Measurements from ENCODE around the gene CIP2A. TPM values are rescaled to one million over a fixed set of nuclear protein-coding genes. Genes with fewer than 3 reads are reported as not detected.

CIP2A gene
- total RNA-seq, 1 donor from 2014 or later = 1.9 TPM

GRCh38 chr3:108527817-108528216 lies 61.4 kb downstream of the CIP2A start:
- no peak overlapping the region for H3K4me3 ChIP-seq
- intact Hi-C loops (cut with DNase I) = no loop called here
- H3K36me3 ChIP-seq = no peaks in the 10 kb centered on the region
- ATAC-seq (peak; percentile 45), DNase-seq (no peak)
- no peaks in the 10 kb centered on the region for H3K9me3 ChIP-seq
- H3K27me3 ChIP-seq = no peaks in the 10 kb centered on the region
- no peak for TF ChIP-seq CTCF (IDR thresholded peaks at IDR 0.05)
- no peak overlapping the region for H3K27ac ChIP-seq
- peaks cover 4% of the 10 kb centered on the region for H3K4me1 ChIP-seq

DNA sequence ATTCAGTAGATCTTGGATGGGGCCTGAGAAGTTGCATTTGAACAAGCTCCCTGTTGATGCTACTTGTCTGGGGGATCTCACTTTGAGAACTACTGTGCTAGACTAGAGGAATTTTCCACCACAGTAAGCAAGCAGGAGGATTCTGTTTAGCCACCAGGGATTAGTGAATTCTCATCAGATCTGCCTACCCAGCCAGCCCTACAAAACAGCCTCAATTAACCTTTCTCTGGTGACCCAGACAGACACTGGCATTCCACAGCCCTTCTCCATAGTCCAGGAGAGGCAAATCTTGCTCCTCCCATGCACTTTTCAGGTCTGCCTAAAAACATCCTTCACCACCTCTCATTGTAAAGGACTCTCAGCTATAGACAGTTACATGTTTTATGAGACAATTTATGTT lies 62.1 kb downstream of the CIP2A start:
- TF ChIP-seq CTCF (IDR thresholded peaks at IDR 0.05) = no peak
- Histone ChIP-seq H3K27me3 (no peaks in the 10 kb centered on the region), H3K4me1 (peaks cover 4% of the 10 kb centered on the region), H3K36me3 (no peaks in the 10 kb centered on the region), H3K4me3 (no peak overlapping the region), H3K9me3 (no peaks in the 10 kb centered on the region), H3K27ac (no peak overlapping the region)
- ATAC-seq = no peak
- intact Hi-C loops (cut with DNase I) = no loop called here
- DNase-seq = no peak

DNA sequence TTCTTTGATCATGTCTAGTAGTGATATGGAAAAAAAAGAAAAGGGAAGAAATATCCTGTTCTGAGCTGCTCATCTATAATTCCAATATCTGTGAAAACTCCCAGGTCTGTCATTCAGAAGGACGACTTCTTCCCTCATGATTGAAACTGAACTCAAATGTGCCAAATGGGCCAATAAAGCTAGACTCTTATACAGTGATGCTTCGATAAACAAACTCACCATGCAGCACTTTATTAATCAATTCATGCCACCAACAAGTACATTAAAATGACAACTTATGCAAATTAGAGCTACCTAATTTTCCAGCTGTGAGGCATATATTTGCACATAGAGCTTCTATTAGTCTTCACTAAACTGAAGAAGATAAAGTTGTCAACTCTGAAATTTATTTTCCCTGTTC lies 63.3 kb downstream of the CIP2A start:
- H3K27me3 ChIP-seq = no peaks in the 10 kb centered on the region
- no peaks in the 10 kb centered on the region for H3K36me3 ChIP-seq
- intact Hi-C loops (cut with DNase I) = no loop called here
- TF ChIP-seq CTCF (IDR thresholded peaks at IDR 0.05) = no peak
- no peak overlapping the region for H3K4me3 ChIP-seq
- DNase-seq (no peak), ATAC-seq (no peak)
- H3K9me3 ChIP-seq = no peaks in the 10 kb centered on the region
- no peak overlapping the region for H3K27ac ChIP-seq
- H3K4me1 ChIP-seq = peaks cover 4% of the 10 kb centered on the region

DNA sequence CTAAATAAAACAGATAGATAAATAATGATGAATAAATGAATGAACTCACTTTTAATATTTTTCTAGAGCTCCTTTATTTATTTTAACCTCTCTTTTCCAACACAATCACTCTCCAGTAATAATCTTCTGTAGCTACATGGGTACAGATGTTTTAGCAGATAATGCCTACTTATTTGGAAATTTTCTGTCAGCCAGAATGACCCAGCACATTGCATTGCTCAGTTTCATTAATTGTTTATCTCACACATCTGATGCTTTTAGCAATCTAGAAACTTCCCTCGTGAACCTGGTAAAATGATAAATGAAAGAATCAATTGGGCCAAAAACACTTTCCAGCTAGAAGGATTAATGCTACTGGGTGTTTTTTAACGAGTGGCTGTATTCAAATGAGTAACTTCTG lies 64.0 kb downstream of the CIP2A start:
- Histone ChIP-seq H3K27me3 (no peaks in the 10 kb centered on the region), H3K27ac (no peak overlapping the region), H3K4me3 (no peak overlapping the region), H3K9me3 (no peaks in the 10 kb centered on the region), H3K4me1 (peaks cover 4% of the 10 kb centered on the region), H3K36me3 (no peaks in the 10 kb centered on the region)
- no peak for DNase-seq
- no peak for TF ChIP-seq CTCF (IDR thresholded peaks at IDR 0.05)
- ATAC-seq = no peak
- intact Hi-C loops (cut with DNase I) = no loop called here

DNA sequence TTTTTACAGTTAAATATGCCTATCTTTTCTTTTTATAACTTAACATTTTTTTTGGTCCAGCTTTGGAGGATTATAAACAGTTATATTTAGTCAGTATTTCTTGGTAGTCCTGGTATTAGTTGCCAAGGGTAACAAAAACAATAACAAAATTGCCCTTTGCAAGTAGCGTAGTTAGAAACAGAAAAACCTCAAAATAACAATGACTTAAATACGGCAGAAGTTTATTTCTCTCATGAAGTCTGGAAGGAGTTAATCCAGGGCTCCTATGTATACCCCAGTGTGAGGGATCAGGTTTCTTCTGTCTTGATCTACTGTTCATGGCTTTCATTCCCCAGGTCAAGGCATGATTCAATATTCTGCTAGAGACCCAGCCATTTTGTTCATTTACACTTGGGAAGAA lies 64.7 kb downstream of the CIP2A start:
- no peak overlapping the region for H3K27ac ChIP-seq
- H3K36me3 ChIP-seq = no peaks in the 10 kb centered on the region
- H3K4me3 ChIP-seq = no peak overlapping the region
- DNase-seq (no peak), ATAC-seq (no peak)
- TF ChIP-seq CTCF (IDR thresholded peaks at IDR 0.05) = no peak
- no peaks in the 10 kb centered on the region for H3K27me3 ChIP-seq
- peaks cover 4% of the 10 kb centered on the region for H3K4me1 ChIP-seq
- intact Hi-C loops (cut with DNase I) = no loop called here
- no peaks in the 10 kb centered on the region for H3K9me3 ChIP-seq

DNA sequence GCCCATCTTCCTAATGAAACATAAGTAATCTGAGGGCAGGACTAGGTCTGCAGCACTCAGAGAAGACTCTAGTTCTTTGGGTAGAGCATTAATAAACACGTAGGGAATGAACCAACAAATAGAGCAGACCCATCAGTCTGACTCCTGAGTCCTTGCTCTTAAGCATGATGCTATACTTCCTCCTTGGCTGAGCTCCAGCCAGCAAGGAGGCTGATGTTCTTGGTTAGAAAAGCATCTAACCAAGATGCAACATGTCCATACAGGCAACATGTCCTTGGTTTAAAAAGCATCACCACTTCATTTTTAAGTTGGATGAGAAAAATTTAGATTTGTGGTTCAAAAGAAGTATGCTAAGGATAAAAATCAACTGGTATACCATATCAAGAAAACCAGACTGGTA lies 70.3 kb downstream of the CIP2A start:
- intact Hi-C loops (cut with DNase I) = no loop called here
- H3K36me3 ChIP-seq = no peaks in the 10 kb centered on the region
- no peak for ATAC-seq
- H3K4me3 ChIP-seq = no peak overlapping the region
- H3K4me1 ChIP-seq = no peaks in the 10 kb centered on the region
- H3K27me3 ChIP-seq = no peaks in the 10 kb centered on the region
- TF ChIP-seq CTCF (IDR thresholded peaks at IDR 0.05) = no peak
- H3K9me3 ChIP-seq = no peaks in the 10 kb centered on the region
- H3K27ac ChIP-seq = no peak overlapping the region
- DNase-seq = no peak
